Upper lobe of left lung (tissue), 6 donors: ENCODE results near the gene MYH4. TPM values are rescaled to one million over a fixed set of nuclear protein-coding genes. Genes with fewer than 3 reads are reported as not detected.

Experiments used
- ATAC-seq, 2 donors: fragments of 200-7000 bp; cut with Tn5 transposase; one replicate each; pipeline ENCODE4 v1.9.1; 2022; ENCODE audit warnings: mild to moderate bottlenecking in 2 of 2, moderate library complexity in 2 of 2; ENCODE audit not compliant: low FRiP score in 2 of 2
- DNase-seq, 2 donors: peaks; one replicate each; pipeline ENCODE4 v3.0.0-alpha.2; 2019 to 2020
- H3K27ac ChIP-seq, 4 donors: fragments of 200-600 bp; sonication (generic); one replicate each; pipeline ENCODE4 v1.5.1; 2016 to 2019
- H3K27me3 ChIP-seq, 4 donors: fragments of 200-600 bp; sonication (generic); one replicate each; pipeline ENCODE4 v1.5.1; 2017 to 2019
- H3K36me3 ChIP-seq, 4 donors: fragments of 200-600 bp; sonication (generic); one replicate each; pipeline ENCODE4 v1.5.1; 2016 to 2019
- H3K4me1 ChIP-seq, 4 donors: fragments of 200-600 bp; sonication (generic); one replicate each; pipeline ENCODE4 v1.5.1; 2018 to 2019
- H3K4me3 ChIP-seq, 4 donors: fragments of 200-600 bp; sonication (generic); one replicate each; pipeline ENCODE4 v1.5.1; 2017 to 2019; ENCODE audit warnings: mild to moderate bottlenecking in 2 of 4, moderate library complexity in 1 of 4
- H3K9me3 ChIP-seq, 4 donors: fragments of 200-600 bp; sonication (generic); one replicate each; pipeline ENCODE4 v1.5.1; 2018 to 2019
- CTCF ChIP-seq, 6 experiments: fragments of 450-650 bp in 4 of 6; fragments of 200-600 bp in 2 of 6; sonication (generic) in 2 of 6; IDR thresholded peaks; one replicate each; pipeline ENCODE4 v1.5.1; 2016 to 2019; ENCODE audit warnings: antibody characterized with exemption in 6 of 6
- EP300 ChIP-seq, 4 donors: sonication (generic); formaldehyde crosslinking; IDR thresholded peaks; one replicate each; pipeline ENCODE4 v1.5.1; 2017; ENCODE audit warnings: antibody characterized with exemption in 4 of 4, control low read depth in 2 of 4
- POLR2A ChIP-seq, 4 donors: fragments of 450-650 bp; IDR thresholded peaks; one replicate each; pipeline ENCODE4 v1.5.1; 2016 to 2017; ENCODE audit warnings: antibody characterized with exemption in 4 of 4, mild to moderate bottlenecking in 2 of 4
- POLR2AphosphoS5 ChIP-seq, 2 donors: sonication (generic); formaldehyde crosslinking; IDR thresholded peaks; one replicate each; pipeline ENCODE4 v1.5.1; 2017; ENCODE audit warnings: antibody characterized with exemption in 2 of 2
- WGBS, 2 donors: methylation state at CpG; one replicate each; pipeline ENCODE4 v1.1.5; 2017 to 2018; 5-methylcytosine and 5-hydroxymethylcytosine counted together
- total RNA-seq, 6 donors: library from RNA; depleted of rRNA in 4 of 6; stranded (reverse); fragments of >200 nt in 4 of 6; gene quantifications; one replicate each; pipeline versions ENCODE4 v1.1.0 to v1.2.1, GENCODE V29; 2016 to 2021
- donor health status: DM: no; HTN: no; CAD: no; lungs with moderate emphysema.
- donor health status: DM: no; HTN: yes; CAD: no; lungs with severe emphysema.

MYH4 gene
- total RNA-seq, 6 donors from 2014 or later: not detected

GRCh38 chr17:10394201-10394887 lies 75.0 kb downstream of the MYH4 start:
- ATAC-seq (no peak), DNase-seq (no peak)
- Histone ChIP-seq H3K4me1 (no peaks in the 10 kb centered on the region), H3K4me3 (no peak overlapping the region), H3K27me3 (no peaks in the 10 kb centered on the region), H3K36me3 (no peaks in the 10 kb centered on the region), H3K27ac (no peak overlapping the region), H3K9me3 (no peaks in the 10 kb centered on the region)
- TF ChIP-seq POLR2A (IDR thresholded peaks at IDR 0.05) (no peak), CTCF (IDR thresholded peaks at IDR 0.05) (no peak), POLR2AphosphoS5 (IDR thresholded peaks at IDR 0.05) (no peak), EP300 (IDR thresholded peaks at IDR 0.05) (no peak)
- WGBS, 2 donors: 82 to 91% methylated on average over 6 of the region's 6 CpGs

Other genes starting within 250 kb of the MYH4 start
- gene MYH13, start 96.6 kb downstream of the MYH4 start, total RNA-seq: 1 to 10 TPM in 1 of 6 donors, under 1 TPM in 1, not detected in 4; 0.09 to 1.0 TPM
- gene MYH8, start 47.6 kb downstream of the MYH4 start, total RNA-seq: not detected
- under 1 TPM in 4 of 6 donors, not detected in 2; under 0.01 to 0.10 (median 0.08) TPM for gene MYH1, start 49.0 kb upstream of the MYH4 start, total RNA-seq
- under 1 TPM in 3 of 6 donors, not detected in 3; 0.09 to 0.10 (median 0.10) TPM for gene MYH2, start 80.1 kb upstream of the MYH4 start, total RNA-seq
- 1 to 10 TPM; 1.5 to 9.4 (median 1.9) TPM for gene MYH3, start 187.8 kb upstream of the MYH4 start, total RNA-seq
- gene SCO1, start 228.0 kb upstream of the MYH4 start, total RNA-seq: 10 to 100 TPM in 5 of 6 donors, 1 to 10 TPM in 1; 5.5 to 23.8 (median 17.4) TPM
- 10 to 100 TPM in 2 of 6 donors, 1 to 10 TPM in 4; 1.7 to 18.9 (median 8.2) TPM for gene ADPRM, start 228.0 kb upstream of the MYH4 start, total RNA-seq